LNCAP (cell line): ENCODE data around the gene METTL8.

Experiments
- CTCF ChIP-seq: fragments of 450-650 bp; IDR thresholded peaks from 2 replicates; pipeline ENCODE4 v1.5.1; 2017; ENCODE audit warnings: mild to moderate bottlenecking

METTL8 gene

GRCh38 chr2:171281110-171281509 is 152.7 kb downstream of the METTL8 start:
- TF ChIP-seq CTCF = no peak

GRCh38 chr2:171279983-171280790 is 153.6 kb downstream of the METTL8 start:
- TF ChIP-seq CTCF = no peak

- no peak for TF ChIP-seq CTCF
These were observed 159.0 kb downstream of the METTL8 start for GRCh38 chr2:171274757-171275156.

GRCh38 chr2:171271971-171272436 is 161.8 kb downstream of the METTL8 start:
- TF ChIP-seq CTCF = no peak

GRCh38 chr2:171271386-171271785 is 162.4 kb downstream of the METTL8 start:
- TF ChIP-seq CTCF = no peak

GRCh38 chr2:171267855-171268629 is 165.7 kb downstream of the METTL8 start:
- TF ChIP-seq CTCF = no peak
